Sigmoid colon (tissue), 7 donors: ENCODE results near the gene CDK2. TPM values are rescaled to one million over a fixed set of nuclear protein-coding genes. Genes with fewer than 3 reads are reported as not detected.
"Not testable (repeated sequence)": the region's sequence is repeated elsewhere in the genome, so short reads cannot be mapped to it uniquely, and the experiment has no call there.

Source experiments
- DNase-seq: peaks from one replicate; pipeline ENCODE4 v3.0.0-alpha.2; 2019
- H3K27ac ChIP-seq, 4 donors: fragments of 200-600 bp; sonication (generic); one replicate each; pipeline ENCODE4 v1.5.1; 2016 to 2019; ENCODE audit warnings: mild to moderate bottlenecking in 1 of 4
- H3K27me3 ChIP-seq, 3 donors: fragments of 200-600 bp; sonication (generic); one replicate each; pipeline ENCODE4 v1.5.1; 2019; ENCODE audit warnings: mild to moderate bottlenecking in 1 of 3
- H3K36me3 ChIP-seq, 4 donors: fragments of 200-600 bp; sonication (generic); one replicate each; pipeline ENCODE4 v1.5.1; 2016 to 2019
- H3K4me1 ChIP-seq, 4 donors: fragments of 200-600 bp; sonication (generic); one replicate each; pipeline ENCODE4 v1.5.1; 2017 to 2019
- H3K4me3 ChIP-seq, 4 donors: fragments of 200-600 bp; sonication (generic); one replicate each; pipeline ENCODE4 v1.5.1; 2017 to 2019; ENCODE audit warnings: mild to moderate bottlenecking in 2 of 4, moderate library complexity in 1 of 4
- H3K9me3 ChIP-seq, 4 donors: fragments of 200-600 bp in 3 of 4; sonication (generic) in 3 of 4; one replicate each; pipeline versions ENCODE4 v1.5.1 to v1.6.1; 2013 to 2019
- CTCF ChIP-seq, 4 experiments: fragments of 450-650 bp in 3 of 4; fragments of 200-600 bp in 1 of 4; IDR thresholded peaks; one replicate each; pipeline ENCODE4 v1.5.1; 2016 to 2019; ENCODE audit warnings: antibody characterized with exemption in 4 of 4, mild to moderate bottlenecking in 3 of 4, moderate library complexity in 2 of 4
- EP300 ChIP-seq, 4 donors: sonication (generic); formaldehyde crosslinking; IDR thresholded peaks; one replicate each; pipeline ENCODE4 v1.6.1; 2017; ENCODE audit warnings: antibody characterized with exemption in 4 of 4
- POLR2A ChIP-seq, 2 donors: fragments of 450-650 bp; IDR thresholded peaks; one replicate each; pipeline ENCODE4 v1.6.1; 2016; ENCODE audit warnings: antibody characterized with exemption in 2 of 2, mild to moderate bottlenecking in 2 of 2, moderate library complexity in 2 of 2
- POLR2AphosphoS5 ChIP-seq, 4 donors: sonication (generic); formaldehyde crosslinking; IDR thresholded peaks; one replicate each; pipeline ENCODE4 v1.6.1; 2017; ENCODE audit warnings: antibody characterized with exemption in 4 of 4
- WGBS, 2 donors: extraction: QIAGEN DNeasy Blood & Tissue Kit; methylation state at CpG; one replicate each; pipeline ENCODE4 v1.1.7; 2013; 5-methylcytosine and 5-hydroxymethylcytosine counted together
- intact Hi-C: fragments of 100-400 bp; cut with DNase I; formaldehyde crosslinking; loops from one replicate; pipeline ENCODE4 v1.15.1; 2023
- polyA plus RNA-seq, 3 donors: library from polyadenylated mRNA; stranded (reverse); fragments of 200-250 nt; gene quantifications; one replicate each; pipeline ENCODE4 v1.2.3, GENCODE V29; 2013
- total RNA-seq, 4 donors: library from RNA; depleted of rRNA; stranded (reverse); fragments of >200 nt; gene quantifications; one replicate each; pipeline ENCODE4 v1.1.0, GENCODE V29; 2016
- donor health status: healthy with polysubstance abuse.
- donor health status: Bipolar disorder and iron deficiency.
- donor health status: healthy.

CDK2 gene
- total and polyA plus RNA-seq, 7 donors: 7.2 to 27.7 (median 18.0) TPM

GRCh38 chr12:55982319-55982936, 15.8 kb downstream of the CDK2 start:
- DNase-seq: no peak
- Histone ChIP-seq H3K27me3 (no peaks in the 10 kb centered on the region), H3K36me3 (peaks cover 10 to 62% (median 29%) of the 10 kb centered on the region in 4 donors), H3K27ac (no peak overlapping the region), H3K9me3 (no peaks in the 10 kb centered on the region), H3K4me3 (no peak overlapping the region), H3K4me1 (peaks cover 0 to 18% (median 2%) of the 10 kb centered on the region in 4 donors)
- TF ChIP-seq POLR2AphosphoS5 (IDR thresholded peaks at IDR 0.05) (no peak), EP300 (IDR thresholded peaks at IDR 0.05) (no peak), CTCF (IDR thresholded peaks at IDR 0.05) (no peak), POLR2A (IDR thresholded peaks at IDR 0.05) (no peak)
- WGBS, 2 donors: 61 to 84% methylated on average over 3 of the region's 3 CpGs
- intact Hi-C loops: no loop called here

- TF ChIP-seq POLR2A (IDR thresholded peaks at IDR 0.05) (no peak), POLR2AphosphoS5 (IDR thresholded peaks at IDR 0.05) (no peak), CTCF (IDR thresholded peaks at IDR 0.05) (no peak), EP300 (IDR thresholded peaks at IDR 0.05) (no peak)
- 79 to 88% methylated on average over 4 of the region's 4 CpGs for WGBS, 2 donors
- H3K4me3 ChIP-seq: no peak overlapping the region
- DNase-seq: no peak
- H3K27me3 ChIP-seq: no peaks in the 10 kb centered on the region
- no peak overlapping the region for H3K27ac ChIP-seq
- peaks cover 11 to 71% (median 37%) of the 10 kb centered on the region in 4 donors for H3K36me3 ChIP-seq
- peaks cover 0 to 10% (median 0%) of the 10 kb centered on the region in 4 donors for H3K4me1 ChIP-seq
- intact Hi-C loops: no loop called here
- H3K9me3 ChIP-seq: no peaks in the 10 kb centered on the region
Observed at GRCh38 chr12:55983232-55983842, 16.7 kb downstream of the CDK2 start.

- DNase-seq: no peak
- Histone ChIP-seq H3K4me3 (no peak overlapping the region), H3K27me3 (no peaks in the 10 kb centered on the region), H3K9me3 (no peaks in the 10 kb centered on the region), H3K27ac (no peak overlapping the region), H3K4me1 (peaks cover 0 to 4% (median 0%) of the 10 kb centered on the region in 4 donors), H3K36me3 (peaks cover 11 to 87% (median 49%) of the 10 kb centered on the region in 4 donors)
- intact Hi-C loops: no loop called here
- TF ChIP-seq POLR2AphosphoS5 (IDR thresholded peaks at IDR 0.05) (no peak), EP300 (IDR thresholded peaks at IDR 0.05) (no peak), POLR2A (IDR thresholded peaks at IDR 0.05) (no peak)
- 50 to 72% methylated on average over 2 of the region's 2 CpGs for WGBS, 2 donors
Observed at GRCh38 chr12:55984861-55985260, 18.2 kb downstream of the CDK2 start.

GRCh38 chr12:55985341-55985740, 18.7 kb downstream of the CDK2 start:
- Histone ChIP-seq H3K27me3 (no peaks in the 10 kb centered on the region), H3K4me1 (peaks cover 0 to 4% (median 0%) of the 10 kb centered on the region in 4 donors), H3K27ac (no peak overlapping the region), H3K4me3 (no peak overlapping the region), H3K36me3 (peaks cover 11 to 90% (median 53%) of the 10 kb centered on the region in 4 donors), H3K9me3 (no peaks in the 10 kb centered on the region)
- 91 to 93% methylated on average over 4 of the region's 4 CpGs for WGBS, 2 donors
- DNase-seq: no peak
- TF ChIP-seq POLR2AphosphoS5 (IDR thresholded peaks at IDR 0.05): no peak
- no peak for TF ChIP-seq EP300 (IDR thresholded peaks at IDR 0.05)
- TF ChIP-seq CTCF (IDR thresholded peaks at IDR 0.05): no peak
- TF ChIP-seq POLR2A (IDR thresholded peaks at IDR 0.05): no peak
- intact Hi-C loops: no loop called here

- H3K4me3 ChIP-seq, H3K4me1 ChIP-seq, DNase-seq, intact Hi-C loops, H3K9me3 ChIP-seq, H3K27ac ChIP-seq, H3K27me3 ChIP-seq: not testable (repeated sequence)
- peaks cover 17 to 90% (median 55%) of the 10 kb centered on the region in 4 donors for H3K36me3 ChIP-seq
- WGBS, 2 donors: 94 to 96% methylated on average over 7 of the region's 7 CpGs
Observed at GRCh38 chr12:55985976-55986375, 19.3 kb downstream of the CDK2 start.
